ENCODE results near the gene GNG13.

- TF ChIP-seq, protein P1, sequence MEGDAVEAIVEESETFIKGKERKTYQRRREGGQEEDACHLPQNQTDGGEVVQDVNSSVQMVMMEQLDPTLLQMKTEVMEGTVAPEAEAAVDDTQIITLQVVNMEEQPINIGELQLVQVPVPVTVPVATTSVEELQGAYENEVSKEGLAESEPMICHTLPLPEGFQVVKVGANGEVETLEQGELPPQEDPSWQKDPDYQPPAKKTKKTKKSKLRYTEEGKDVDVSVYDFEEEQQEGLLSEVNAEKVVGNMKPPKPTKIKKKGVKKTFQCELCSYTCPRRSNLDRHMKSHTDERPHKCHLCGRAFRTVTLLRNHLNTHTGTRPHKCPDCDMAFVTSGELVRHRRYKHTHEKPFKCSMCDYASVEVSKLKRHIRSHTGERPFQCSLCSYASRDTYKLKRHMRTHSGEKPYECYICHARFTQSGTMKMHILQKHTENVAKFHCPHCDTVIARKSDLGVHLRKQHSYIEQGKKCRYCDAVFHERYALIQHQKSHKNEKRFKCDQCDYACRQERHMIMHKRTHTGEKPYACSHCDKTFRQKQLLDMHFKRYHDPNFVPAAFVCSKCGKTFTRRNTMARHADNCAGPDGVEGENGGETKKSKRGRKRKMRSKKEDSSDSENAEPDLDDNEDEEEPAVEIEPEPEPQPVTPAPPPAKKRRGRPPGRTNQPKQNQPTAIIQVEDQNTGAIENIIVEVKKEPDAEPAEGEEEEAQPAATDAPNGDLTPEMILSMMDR (IDR thresholded peaks at IDR 0.05) = no peak
- TF ChIP-seq EP300 (IDR thresholded peaks at IDR 0.05) (no peak), POLR2A (IDR thresholded peaks at IDR 0.05) (no peak)
Observed at GRCh38 chr16:756428-756827, 44.1 kb downstream of the GNG13 start.

Data from suprapubic skin (tissue), 3 donors.